Prostate gland (tissue), 2 donors: ENCODE results near the gene TRAFD1.

Experiments used
- CTCF ChIP-seq, 4 experiments: fragments of 200-600 bp in 2 of 4; fragments of 450-650 bp in 2 of 4; sonication (generic) in 2 of 4; IDR thresholded peaks; 1 replicate in 3 of 4; 2 replicates in 1 of 4; pipeline ENCODE4 v1.5.1; 2016 to 2019; ENCODE audit warnings: antibody characterized with exemption in 4 of 4, mild to moderate bottlenecking in 2 of 4, moderate library complexity in 2 of 4
- POLR2AphosphoS5 ChIP-seq: sonication (generic); formaldehyde crosslinking; IDR thresholded peaks from one replicate; pipeline ENCODE4 v1.6.1; 2017; ENCODE audit warnings: antibody characterized with exemption

- TF ChIP-seq CTCF (IDR thresholded peaks at IDR 0.05) (no peak), POLR2AphosphoS5 (no peak)
Measured at GRCh38 chr12:112183141-112184021, 58.0 kb downstream of the TRAFD1 start.
